Stimulated activated CD8-positive, alpha-beta memory T cell treated with anti-CD3 and anti-CD28 coated beads, Interleukin-7, amount 100 ng/mL, for 48 hours (primary cell): ENCODE data around the gene KRT4.
"Not testable (repeated sequence)": the region's sequence is repeated elsewhere in the genome, so short reads cannot be mapped to it uniquely, and the experiment has no call there.

Source experiments
- DNase-seq, 2 donors: peaks; one replicate each; pipeline ENCODE4 v3.0.0-alpha.2; 2020; ENCODE audit warnings: low read depth in 1 of 2; ENCODE audit errors: extremely low read depth in 1 of 2

KRT4 gene

DNA sequence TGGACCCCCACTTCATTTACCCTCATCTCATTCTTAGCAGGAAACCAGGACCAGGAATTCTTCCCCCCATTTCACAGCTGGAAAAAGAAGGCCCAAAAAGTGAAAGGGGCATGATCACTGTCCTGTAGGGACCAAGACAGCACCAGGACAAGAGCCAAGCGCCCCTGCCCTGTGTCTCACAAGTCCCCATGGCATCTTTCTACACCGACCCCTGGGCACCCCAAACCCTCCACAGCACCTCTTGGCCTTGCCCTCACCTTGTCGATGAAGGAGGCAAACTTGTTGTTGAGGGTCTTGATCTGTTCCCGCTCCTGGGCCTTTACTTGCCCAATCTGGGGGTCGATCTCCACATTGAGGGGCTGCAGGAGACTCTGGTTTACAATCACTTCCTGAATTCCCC is 37.5 kb downstream of the KRT4 start:
- no peak for DNase-seq

DNA sequence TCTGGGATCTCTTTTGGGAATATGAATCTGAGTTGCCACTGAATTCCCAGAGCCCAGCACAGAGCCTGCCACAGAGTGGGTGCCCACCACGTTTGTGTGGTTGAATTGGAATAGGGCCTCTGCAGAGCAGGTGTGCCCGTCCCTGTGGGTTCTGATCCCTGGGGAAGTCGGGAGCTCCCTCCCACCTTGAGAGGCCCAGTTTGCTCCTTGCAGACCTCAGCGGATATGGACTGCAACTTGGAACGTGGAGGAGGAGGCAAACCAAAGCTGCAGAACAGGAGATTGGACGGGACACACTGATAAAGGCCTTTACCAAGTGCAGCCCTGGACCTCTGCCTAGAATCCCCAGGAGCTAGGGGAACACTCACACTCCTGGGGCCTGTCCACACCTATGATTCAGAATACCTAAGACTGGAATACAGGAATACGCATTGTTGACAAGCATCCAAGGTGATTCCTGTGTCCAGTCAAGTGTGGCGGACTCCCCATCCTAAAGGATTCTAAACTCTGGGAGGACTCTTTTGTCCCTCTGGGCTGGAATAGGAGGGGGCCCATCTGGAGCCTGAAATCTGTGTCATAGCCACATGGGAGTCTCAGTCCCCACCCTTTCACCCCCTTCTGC is 39.2 kb downstream of the KRT4 start:
- no peak for DNase-seq

DNA sequence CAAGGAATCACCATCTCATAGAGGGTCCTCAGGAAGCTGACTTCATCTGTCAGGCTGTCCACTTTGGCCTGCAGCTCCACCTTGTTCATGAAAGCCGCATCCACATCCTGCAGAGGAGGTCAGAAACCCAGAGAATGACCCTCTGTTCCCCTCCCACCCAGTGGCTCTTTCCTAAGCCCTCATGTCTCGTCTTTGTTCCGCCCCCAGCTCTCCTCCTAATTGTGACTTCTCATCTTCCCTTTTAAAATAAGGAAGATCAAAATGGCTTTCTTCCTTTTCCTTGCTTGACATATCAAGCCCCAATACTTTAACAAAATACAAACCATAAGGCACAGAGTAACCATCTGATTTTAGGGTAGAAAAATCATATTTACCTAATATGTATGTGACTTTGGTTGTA is 41.1 kb downstream of the KRT4 start:
- no peak for DNase-seq

DNA sequence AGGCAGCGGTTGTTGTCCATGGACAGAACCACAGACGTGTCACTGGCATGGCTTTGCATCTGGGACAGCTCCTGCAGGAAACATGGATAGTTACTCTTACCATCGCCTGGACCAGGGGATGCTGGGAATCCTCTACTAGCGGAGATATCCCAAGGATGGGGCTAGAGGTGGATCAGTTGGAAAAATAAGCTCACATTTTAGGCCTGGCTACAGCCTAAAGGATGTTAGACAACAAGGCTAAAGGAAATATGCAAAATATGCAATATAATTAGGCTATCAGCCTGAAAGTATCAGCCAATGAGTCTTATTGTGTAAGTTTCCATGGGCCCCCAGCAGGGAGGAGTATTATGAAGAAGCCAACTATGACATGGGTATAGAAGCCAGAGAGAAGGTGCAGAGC is 41.7 kb downstream of the KRT4 start:
- no peak for DNase-seq

DNA sequence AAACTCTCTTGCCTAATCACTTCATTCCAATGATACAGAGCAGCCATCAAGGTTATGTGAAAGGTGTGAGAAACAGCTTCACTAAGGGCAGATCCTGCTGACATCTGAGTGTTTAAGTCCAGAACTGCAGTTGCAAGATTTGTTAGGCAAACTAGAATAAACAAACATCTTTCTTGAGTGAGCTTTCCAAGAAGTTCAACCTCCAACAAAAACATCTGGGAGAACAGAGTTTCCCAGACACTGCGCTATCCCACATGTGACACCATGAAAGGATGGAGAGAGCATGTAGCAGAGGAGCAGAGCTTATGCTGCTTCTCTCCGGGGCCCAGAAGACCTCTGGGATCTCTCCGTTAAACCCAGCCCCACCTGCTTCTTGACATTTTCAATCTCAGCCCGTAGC is 42.4 kb downstream of the KRT4 start:
- DNase-seq: no peak

DNA sequence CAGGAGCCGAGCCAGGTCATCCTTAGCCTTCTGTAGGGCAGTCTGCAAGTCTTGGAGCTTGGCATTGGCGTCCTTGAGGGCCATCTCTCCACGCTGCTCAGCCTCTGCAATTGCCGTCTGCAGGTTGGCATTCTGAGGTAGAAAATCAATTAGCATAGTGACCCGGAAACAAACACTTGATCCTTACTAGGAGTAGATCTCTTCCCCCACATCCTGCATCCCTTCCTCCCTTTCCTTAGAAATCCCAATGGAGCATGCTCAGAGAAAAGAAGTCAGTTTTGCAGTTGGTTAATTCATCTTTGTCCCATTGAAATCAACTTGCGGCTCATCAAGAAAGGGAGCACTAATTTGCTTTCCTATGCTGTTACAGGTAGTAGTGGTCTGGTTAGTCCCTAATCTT is 42.8 kb downstream of the KRT4 start:
- DNase-seq: no peak

DNA sequence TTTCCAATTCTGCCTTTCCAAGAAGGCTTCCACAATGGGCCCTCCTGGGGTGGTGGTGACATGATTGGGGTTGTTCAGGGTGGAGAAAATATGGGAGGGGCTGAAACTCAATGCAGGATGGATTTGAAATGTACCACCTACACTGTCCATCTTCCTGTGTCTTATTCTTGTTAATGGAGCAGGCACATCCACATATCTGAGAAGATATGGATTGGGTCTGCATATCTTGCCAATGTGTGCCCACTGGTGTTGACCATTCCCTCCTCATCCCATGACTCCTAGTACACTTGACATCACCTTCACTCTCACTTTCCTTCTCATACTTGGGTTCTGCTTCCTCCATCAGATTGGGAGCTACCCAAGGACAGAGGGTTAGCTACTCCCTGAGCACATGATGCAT is 44.0 kb downstream of the KRT4 start:
- DNase-seq: no peak

DNA sequence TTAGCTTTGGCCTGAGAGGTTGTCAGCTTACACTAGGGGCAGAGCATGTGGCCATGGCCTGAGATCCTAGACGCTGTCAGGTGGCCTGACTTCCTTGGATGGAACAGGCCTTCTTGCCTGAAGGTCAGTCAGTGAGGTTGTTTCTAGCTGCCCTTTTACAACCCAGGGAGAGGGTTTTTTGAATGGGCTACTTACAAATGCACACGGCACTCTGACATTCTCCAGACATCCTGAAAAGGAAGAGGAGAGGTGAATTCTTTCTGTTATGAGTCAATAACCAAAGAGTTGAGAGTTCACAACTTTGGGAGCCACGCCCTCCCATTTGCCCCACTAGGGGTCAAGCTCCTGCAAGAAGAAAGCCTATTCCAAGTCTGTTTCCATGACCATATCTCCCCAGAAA is 44.6 kb downstream of the KRT4 start:
- DNase-seq: no peak

DNA sequence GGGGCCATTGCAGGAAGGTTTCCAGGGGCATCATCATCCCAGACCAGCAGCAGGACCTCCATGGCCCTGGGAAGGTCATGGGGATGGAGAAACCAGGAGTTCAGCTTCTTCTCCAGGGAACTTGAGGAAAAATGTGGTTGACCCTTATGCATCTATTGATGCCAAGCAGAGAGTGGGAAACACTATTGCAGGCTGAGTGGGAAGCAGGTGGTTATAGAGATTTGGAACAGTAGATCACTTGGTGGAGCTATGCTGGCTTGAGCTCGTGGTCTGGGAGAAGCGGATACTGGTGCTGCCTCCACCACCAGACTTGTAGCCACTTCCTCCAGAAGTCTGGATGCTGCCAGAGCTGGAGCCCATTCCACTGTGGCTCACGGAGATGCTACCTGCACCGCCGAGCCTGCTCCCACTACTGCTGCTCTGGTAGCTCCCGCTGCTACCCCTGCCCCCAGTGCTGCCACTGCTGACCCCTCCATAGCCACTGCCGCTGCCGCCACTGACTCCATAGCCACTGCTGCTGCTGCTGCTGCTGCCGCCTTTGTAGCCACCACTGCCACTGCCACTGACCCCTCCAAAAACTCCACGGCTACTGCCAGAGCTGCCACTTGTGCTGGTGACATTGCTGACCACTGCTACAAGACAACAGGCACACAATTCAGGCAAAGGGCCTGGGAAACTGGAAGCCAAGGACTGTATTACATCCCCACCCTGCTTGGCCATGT is 45.3 kb downstream of the KRT4 start:
- no peak for DNase-seq

DNA sequence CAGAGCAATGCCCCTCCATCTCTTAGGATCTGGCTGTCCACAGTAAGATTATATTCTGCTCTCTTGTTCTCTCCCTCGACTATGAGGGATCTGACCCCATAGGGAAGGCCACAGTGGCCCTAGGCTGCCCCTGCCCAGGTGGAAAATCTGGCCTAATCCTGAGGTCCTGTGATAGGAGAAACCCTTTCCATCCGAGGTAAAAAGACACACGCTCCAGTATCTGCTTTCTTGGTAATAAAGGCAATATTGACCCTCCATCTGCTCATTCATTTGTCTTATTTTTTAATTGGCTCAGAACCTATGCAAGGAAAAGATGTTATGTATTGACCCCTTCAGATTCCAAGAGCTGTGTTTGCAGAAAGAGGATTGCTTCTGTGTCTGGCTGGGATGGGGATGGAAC is 46.5 kb downstream of the KRT4 start:
- no peak for DNase-seq

DNA sequence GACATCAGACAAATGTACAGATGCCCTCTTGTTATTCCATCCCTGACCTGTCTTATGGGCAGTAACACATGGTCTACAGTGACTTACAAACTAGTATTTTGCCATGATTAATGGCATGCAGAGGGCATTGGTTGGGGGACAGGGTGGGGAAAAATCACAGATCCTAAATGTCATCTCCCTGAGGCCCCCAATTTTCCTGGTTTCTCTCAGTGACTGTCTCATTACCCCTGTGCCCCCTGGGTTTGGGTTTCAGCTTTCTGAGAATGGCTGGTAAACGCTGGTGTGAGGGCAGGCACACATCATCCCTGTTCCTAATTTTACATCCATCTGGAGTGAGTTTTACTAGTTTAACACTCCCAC is 46.9 kb downstream of the KRT4 start:
- DNase-seq: no peak

DNA sequence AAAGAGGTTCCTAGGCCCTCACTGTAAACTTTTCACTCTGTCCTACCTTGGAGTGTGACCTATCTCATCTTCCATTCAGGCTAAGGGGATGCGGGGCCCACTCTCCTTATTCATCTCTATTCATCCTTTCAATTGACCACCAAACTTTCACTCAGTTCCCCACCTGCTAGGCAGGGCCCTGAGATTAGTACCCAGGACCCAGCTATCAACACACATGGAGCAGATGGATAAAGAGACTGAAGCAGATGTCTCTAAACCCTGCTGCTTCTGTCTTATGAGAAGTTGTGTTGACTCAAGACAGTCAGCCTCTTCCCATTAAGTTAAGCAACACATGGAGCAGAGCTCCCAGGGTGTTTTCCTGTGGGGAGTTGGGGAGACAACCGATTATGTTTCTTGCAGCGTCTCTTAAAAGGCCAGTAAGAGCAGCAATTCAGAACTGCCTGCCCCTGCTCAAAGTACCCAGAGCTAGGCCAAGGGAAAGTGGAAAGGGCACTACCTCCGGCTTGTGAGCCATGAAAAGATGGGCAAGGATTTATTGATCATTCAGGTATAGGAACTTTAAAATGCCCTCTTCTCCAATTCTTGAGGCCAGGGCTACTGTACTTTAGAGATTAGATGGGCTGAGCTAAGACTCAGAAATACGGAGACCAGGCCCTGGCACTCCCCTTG is 47.4 kb downstream of the KRT4 start:
- DNase-seq: no peak

DNA sequence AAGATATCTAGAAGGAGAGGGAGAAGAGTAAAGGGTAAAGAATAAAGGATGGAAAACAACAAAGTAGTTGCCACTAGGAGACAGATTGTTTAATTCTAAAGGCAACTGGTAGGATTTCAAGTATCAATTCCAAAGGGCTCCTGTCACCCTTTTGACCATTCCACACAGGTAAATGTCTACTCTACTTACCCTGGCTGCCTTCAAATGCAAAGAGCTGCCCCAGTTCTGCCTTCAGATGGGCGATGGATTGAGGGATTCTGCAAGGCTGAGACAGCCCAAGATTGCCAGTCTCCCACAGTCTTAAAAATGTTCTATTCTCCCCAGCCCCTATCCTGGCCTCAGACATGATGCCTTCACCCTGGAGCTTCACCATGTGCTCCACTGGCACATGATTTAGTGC is 48.2 kb downstream of the KRT4 start:
- DNase-seq: no peak

DNA sequence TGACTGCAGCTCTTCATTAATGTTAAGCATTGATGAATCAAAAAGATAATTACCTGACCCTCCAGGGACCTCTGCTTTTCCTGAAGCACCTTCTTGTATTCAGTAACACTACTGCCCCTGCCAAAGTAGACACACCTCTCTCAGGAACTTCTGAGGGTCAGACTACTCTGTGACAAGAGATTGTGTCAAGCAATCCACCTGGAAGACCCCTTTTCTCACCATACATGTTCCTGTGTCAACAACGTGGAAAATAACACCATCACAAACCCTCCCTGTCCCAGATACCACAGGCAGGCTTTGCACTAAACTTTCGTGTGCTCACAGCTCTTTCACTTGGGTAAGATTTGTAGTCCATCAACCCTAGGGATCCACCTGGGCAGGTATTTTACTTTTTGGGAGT is 49.9 kb downstream of the KRT4 start:
- DNase-seq: no peak

DNA sequence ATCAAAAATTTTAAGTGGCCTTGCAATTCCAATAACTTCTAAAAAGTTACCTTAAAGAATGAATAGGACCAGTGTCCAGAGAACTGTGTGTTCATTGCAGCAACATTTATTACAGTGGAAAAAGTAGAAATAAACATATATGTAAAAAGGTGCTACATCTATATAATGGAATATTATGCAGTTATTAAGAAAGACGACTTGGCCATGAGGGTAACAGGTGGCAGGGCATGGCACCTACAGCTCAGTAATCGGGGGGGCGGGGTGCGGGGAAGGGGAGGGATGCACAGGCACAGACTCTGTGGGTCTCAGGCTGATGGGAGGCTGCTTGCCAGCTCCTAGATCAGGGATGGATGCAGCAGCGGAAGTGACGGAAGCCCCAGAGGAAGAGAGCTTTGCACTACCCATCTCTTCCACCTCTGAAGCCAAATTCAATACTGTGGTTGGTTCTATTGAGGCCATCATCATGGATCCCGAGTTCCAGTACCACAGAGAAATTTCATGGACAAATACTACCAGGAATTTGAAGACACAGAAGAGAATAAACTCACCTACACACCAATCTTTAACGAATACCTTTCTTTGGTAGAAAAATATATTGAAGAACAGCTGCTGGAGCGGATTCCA is 50.8 kb downstream of the KRT4 start:
- DNase-seq: no peak

DNA sequence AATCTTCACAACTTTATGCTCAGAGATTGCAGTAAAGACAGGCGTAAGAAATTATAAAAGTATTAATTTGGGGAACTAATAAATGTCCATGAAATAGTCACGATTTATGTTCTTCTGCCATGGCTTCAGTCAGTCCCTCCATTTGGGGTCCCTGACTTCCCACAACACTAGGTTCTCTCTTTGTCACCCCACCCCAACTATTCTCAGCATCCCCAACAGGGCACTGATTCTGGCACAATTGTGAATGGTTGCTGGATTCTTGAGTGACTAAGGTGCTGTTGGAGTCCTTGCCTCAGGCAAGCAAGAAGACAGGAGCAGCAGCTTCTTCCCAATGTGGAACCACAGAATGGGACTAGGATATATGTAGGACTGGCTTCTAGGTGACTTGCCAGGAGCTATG is 52.1 kb downstream of the KRT4 start:
- DNase-seq: no peak

DNA sequence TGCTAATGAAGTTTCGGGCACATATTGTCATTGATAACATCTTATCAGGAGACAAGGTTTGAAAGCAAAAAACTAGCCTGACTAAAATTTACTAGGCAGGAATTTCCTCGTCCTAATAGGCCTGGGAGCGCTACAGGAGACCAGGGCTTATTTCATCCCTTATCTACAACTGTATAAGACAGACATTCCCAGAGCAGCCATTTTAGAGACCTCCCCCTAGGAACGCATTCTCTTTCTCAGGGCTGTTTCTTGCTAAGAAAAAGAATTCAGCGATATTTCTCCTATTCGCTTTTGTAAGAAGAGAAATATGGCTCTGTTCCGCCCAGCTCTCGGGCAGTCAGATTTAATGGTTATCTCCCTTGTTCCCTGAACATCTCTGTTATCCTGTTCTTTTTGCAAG is 52.7 kb downstream of the KRT4 start:
- DNase-seq: not testable (repeated sequence)

DNA sequence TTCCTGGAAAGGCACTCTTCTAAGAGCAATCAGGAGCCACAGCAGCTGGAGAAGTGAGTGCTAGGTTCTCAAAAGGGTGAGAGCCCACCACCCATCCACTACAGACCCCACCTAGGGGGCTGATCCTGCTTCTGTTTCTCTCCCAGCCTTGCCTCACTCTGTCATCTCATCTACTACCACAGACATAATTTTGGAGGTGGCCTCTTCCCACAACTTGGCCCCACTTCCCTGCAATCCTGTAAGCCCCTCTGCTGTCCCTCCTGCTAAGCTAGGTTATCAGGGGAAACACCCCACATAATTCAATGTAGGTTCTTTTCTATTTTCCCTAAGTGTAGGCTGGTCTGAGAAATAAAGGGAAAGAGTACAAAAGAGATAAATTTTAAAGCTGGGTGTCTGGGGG is 53.3 kb downstream of the KRT4 start:
- no peak for DNase-seq

DNA sequence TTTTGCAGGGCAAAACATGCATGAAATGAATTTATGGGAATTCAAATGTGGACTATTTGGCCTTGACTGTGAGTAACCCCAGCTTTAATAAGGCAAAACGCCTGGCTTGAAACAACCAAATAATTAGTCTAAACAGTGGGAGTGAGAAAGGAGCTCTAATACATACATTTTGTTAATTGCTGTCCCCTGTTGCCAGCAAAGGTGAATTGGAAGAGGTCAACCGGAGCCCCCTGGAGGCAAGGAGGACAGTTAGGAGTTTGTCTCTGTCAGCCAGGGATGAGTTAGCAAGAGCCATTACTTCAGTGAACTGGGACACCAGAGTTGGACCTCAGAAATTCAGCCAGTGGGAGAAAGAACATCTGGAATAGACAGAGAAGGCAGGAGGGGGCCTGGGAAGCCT is 54.2 kb downstream of the KRT4 start:
- DNase-seq: no peak

DNA sequence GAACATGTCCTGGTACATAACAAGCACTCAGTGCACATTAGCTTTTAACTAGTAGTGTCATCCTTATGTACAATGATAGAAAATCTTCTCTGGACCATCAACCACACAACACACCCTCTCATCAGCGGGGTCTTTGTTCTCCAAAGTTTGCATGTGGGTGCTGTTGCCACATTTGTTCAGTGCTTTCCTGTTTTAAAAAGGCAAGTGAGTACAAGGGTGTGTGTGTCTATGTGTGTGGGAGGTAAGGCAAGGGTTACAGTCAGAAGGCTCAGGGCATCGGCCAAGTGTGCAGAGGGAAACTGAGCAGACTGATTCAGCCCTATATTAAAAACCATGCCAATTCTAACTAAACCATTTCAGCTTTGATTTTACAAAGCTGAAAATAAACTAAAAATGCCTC is 54.7 kb downstream of the KRT4 start:
- DNase-seq: no peak

DNA sequence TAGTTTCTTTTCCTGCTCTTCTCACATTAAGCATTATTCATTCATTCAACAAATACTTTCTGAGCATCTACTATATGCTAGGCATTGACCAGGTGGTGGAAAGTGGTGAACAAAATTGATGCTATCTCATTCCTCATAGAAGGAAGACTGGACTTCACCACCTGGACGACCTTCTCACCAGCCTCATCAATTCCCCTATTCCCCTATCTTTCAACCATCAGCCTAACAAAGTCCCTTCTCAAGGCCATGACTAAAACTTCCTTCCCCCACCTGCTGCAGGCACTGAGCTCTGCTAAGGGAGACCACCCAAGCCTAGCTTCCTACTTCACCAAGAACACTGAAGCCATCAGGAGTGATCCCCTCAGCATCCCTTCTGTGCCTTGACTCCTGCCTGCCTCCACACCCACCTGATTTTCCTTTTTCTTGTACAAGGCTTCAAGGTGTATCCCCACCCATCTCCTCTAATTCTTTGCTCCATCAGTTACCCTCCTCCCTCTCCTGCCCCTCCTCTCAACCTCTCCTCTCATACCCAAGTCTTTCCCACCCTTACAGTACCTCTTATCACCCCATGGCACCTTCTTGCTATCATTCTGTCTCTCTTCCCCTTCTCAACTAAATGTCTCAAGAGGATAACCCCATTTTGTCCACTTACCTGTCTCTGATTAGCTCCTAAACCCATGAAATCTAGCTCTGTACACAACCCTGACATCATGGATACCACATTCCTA is 56.3 kb downstream of the KRT4 start:
- no peak for DNase-seq
